GM18907 (cell line): ENCODE measurements around the gene RHBDL1.

ENCODE experiments used
- ATAC-seq: cut with Tn5 transposase; IDR thresholded peaks from one replicate; pipeline ENCODE4 v1.9.1; 2021; ENCODE audit warnings: mild to moderate bottlenecking, moderate library complexity; ENCODE audit not compliant: unreplicated experiment

RHBDL1 gene

DNA sequence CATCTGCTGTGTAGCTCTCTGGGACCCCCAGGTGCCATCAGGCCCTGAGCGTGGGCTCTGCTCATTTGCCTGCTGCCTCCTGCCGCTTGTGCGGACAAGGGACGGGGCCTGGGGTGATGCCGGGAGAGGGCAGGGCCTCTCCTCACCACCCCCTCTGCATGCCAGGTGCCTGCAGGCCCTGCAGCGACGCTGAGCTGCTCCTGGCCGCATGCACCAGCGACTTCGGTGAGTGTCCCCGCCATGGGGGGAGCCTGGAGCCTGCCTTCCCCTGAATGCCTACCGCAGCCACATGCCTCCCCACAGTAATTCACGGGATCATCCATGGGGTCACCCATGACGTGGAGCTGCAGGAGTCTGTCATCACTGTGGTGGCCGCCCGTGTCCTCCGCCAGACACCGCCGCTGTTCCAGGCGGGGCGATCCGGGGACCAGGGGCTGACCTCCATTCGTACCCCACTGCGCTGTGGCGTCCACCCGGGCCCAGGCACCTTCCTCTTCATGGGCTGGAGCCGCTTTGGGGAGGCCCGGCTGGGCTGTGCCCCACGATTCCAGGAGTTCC, 41.4 kb downstream of the RHBDL1 start:
- ATAC-seq: no peak

- ATAC-seq: no peak
Observed at GRCh38 chr16:717450-718245, 42.2 kb downstream of the RHBDL1 start.

- ATAC-seq: no peak
Observed at GRCh38 chr16:718389-718788, 42.9 kb downstream of the RHBDL1 start.

GRCh38 chr16:718922-719321, 43.5 kb downstream of the RHBDL1 start:
- no peak for ATAC-seq

DNA sequence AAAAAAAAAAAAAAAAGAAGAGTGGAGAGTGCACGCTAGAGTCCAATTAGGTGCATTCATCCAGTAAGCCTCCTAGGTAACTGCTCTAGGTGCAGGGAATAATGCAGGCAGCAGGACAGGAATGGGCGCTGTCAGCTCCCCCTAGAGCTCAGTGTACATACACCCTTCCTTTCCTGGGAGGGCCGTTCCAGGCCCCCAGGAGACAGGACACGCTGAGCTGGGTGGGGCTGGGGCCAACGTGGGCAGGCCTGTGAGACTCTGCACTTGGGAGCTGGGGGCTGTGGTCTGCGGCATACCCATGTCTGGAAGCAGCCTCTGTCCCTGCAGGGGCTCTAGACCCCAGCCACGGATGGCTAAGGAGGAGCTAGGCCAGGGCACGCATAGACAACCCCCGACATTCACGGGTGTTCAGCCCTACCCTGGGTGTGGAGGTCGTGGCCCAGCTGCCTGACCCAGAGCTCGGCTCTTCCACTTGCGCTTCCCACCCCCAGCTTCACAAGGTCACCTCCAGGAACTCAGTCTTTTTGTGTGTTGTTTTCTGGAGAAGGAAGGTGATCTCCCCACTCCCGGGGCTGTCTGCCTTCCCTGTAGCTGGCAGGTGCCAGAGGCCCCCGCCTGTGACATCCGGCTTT, 44.5 kb downstream of the RHBDL1 start:
- ATAC-seq: no peak

DNA sequence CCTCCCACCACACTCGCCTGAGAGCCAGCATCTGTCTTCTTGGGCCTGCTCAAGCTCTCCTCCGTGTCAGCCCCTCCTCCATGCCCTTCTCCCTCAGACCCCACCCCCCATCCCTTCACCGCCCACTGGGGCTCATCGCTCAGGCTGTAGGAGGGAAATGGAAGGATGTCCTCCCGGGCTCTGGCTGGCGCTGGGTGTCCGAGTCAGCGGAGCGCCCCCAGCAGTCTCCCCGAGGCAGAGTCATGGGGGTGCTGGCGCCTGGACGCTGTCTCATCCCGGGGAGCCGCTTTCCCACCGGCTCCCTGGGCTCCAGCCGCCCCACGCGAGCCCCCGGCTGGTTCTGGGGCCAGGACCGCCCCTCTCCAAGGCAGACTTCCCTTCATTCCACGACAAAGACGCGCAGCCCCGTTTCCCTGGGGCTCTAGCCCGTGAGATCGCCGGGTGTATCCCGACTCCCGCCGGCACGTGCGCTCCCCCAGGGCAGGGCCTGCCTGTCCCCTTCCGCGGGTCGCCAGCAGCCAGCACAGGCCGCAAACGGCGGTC, 45.0 kb downstream of the RHBDL1 start:
- ATAC-seq: peak; percentile 24

- peak; percentile 64 for ATAC-seq
Observed at GRCh38 chr16:720990-721764, 45.7 kb downstream of the RHBDL1 start, which contains the start of gene ANTKMT. Gene ANTKMT, plus strand, starts transcription at chr16:721146. Its CDS starts 129 bp downstream, at chr16:721275.

DNA sequence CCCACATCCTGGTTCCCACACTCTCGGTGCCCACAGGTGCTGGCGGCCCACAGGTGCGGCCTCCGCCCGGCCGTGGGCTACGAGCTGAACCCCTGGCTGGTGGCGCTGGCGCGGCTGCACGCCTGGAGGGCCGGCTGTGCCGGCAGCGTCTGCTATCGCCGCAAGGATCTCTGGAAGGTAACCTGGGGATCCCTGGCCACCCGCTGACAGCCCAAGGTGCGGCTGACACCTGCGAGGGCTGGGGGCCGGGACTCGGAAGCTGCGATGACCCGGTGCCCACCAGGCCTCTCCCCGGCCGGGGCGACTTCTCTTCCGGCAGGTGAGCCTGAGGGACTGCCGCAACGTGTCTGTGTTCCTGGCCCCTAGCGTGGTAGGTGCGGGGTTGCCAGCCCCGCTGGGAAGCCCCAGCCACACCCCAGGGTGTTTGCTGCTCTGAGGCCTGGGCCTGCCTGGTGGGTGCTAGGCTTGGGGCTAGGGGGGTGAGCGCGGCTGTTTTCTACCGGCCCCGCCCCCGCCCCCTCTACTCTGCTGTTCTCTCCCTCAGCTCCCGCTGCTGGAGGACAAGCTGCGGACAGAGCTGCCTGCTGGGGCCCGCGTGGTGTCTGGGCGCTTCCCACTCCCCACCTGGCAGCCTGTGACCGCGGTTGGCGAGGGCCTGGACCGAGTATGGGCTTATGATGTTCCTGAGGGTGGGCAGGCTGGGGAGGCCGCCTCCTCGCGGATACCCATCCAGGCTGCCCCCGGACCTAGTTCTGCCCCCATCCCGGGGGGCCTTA, 46.5 kb downstream of the RHBDL1 start:
- ATAC-seq: no peak

DNA sequence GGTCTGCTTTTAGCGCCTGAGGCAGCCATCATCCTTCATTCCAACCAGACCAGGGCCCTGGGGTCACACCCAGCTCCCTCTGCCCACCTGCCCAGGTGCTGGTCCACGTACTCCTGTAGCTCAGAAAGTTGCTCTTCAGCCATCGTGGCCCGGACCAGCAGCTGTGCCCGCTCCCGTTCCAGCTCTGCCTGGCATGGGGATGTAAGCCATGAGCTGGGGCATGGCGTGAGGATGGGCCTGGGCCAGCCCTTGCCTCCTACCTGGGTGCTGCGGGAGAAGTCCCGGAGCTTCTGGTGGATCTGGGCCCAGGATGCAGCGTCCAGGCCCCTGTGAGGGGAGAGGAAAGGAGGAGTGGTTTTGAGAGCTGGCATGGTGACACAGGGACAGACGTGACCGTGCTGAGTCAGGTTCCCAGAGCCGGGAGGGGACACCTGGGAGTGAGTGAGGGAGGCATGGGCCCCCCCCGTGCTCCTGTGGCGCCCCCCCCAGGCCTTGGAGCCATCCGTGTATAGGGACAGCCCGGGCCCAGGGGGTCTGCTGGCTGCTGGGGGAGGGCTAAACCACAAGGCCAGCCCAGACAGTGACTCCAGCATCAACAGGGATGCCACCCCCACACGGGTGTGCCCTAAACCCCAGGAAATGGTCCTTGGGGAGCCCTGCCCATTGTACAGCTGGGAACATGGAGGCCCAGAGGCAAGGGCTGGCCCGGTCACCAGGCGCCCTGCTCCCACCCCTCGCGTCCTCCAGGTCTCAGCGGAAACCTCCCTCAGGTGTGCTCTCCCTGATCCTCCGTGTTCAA, 47.6 kb downstream of the RHBDL1 start:
- ATAC-seq: no peak

DNA sequence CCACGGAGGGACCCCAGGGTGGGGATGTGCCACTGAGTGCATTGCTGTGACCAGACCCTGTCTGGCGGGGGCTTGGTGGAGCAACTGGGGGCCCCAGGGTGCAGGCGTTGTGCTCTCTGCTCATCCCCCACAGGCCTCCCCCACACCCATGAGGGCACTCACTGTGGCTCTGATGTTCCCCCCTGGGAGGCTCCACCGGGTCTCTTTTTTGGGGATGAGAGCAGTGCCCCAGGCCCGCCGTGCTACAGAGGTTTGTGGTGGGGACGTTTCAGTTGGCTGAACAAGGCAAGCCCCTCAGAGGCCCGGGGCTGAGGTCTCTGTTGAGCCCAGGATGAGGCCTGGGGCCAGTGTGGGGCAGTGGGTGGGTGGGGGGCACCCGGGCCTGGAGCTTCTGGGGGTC, 48.2 kb downstream of the RHBDL1 start:
- ATAC-seq: no peak

DNA sequence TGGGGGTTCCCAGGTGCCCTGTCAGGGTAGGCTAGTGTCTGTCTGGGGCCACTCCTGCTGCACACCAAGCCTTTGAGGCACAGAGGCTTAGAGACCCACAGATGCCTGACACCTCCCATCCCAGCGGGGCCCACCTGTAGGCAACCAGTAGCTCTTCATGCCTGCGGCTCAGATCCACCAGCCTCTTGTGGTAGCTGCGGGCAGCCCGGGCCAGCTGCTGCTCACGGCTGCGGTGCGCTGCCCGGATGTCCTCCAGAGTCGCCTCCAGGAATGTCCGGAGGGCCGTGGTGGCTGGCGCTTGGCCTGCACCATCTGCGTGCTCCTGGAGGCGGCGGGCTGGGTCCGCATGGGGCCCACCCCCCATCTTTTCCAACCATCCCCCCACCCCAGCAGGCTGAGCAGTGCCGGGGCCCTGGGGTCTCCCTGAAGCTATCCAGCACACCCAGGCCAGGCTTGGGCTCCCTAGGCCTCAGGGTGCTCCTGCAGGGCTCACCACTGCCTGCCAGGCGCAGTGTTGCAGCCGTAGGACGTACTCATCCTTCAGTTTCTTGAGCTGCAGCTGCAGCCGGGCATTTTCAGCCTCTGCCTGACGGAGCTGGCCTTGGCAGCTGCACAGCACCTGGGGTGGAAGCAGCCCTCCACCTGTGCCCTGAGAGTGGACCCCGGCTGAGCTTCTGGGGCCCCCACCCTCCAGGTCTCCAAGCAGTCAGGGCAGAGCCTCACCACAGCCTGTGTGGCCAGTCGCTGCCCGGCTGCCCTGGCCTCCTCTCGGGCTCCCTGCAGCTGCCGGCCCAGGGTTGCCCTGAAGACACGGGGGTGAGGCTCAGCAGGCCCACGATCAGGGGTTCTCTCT, 48.9 kb downstream of the RHBDL1 start:
- no peak for ATAC-seq

DNA sequence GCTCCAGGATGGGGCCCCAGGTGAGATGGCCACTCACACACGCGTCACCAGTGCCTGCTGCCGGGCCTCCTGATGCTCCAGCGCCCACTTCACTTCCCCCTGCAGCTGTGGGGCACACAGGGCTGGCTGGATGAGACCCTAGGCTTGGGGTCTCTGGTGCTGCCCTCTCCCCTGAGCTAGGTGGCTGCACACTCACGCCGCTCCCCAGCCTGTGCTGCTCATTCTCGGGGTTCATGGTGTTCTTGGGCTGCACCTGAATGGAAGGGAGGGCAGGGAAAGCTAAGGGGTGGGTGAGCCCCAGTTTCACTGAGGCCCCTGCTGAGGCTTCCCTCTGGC, 49.5 kb downstream of the RHBDL1 start:
- ATAC-seq: no peak

- ATAC-seq: no peak
Observed at GRCh38 chr16:725463-726187, 50.2 kb downstream of the RHBDL1 start.

GRCh38 chr16:726188-726437, 50.6 kb downstream of the RHBDL1 start:
- ATAC-seq: no peak

DNA sequence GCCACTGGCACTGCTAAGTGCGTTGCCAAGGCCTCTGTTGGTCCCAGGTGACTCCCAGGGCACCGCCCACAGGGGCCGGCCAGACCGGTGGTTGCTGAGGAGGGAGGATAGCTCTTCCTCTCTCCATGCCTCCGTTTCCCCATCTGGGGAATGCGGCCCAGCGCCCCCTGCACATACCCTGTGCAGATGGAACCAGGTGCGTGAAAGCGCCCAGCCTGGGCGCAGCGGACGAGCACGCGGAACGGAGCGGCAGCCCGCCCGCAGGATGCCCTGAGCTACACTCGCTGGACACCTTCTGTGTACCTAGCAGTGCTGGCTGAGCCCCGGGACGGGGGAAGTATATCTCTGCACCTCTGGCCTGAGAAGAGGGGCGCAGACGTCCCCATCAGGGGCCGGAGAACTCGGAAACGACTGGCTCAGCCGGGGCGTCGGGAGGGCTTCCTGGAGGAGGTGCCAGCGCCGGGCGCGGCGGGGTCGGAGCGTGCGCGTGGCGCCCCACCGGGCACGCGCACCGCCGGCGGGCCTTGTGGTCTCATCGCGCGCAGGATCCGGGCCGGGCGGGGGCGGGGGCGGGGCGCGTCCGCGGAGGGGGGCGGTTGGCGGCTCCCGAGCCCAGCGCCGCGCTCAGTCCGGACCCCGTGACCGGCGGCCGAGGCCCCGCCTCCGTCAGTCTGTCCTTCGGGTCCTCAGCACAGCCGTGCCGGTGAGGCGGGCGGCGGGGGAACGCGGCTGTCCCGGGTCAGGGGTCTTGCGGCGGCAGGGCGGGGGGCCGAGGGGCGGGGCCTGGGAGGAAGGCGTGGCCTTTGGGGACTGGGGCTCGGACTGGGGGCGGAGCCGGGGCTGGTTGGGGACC, 51.2 kb downstream of the RHBDL1 start, which contains the start of the genes CCDC78 and HAGHL:
Gene CCDC78, minus strand, starts transcription at position 6 of the 853 bp plus-strand sequence. CDS start 76 bp downstream, outside the sequence.
Gene HAGHL, plus strand, starts transcription at position 669 of the 853 bp plus-strand sequence. CDS start 404 bp downstream, outside the sequence.
- ATAC-seq: no peak

DNA sequence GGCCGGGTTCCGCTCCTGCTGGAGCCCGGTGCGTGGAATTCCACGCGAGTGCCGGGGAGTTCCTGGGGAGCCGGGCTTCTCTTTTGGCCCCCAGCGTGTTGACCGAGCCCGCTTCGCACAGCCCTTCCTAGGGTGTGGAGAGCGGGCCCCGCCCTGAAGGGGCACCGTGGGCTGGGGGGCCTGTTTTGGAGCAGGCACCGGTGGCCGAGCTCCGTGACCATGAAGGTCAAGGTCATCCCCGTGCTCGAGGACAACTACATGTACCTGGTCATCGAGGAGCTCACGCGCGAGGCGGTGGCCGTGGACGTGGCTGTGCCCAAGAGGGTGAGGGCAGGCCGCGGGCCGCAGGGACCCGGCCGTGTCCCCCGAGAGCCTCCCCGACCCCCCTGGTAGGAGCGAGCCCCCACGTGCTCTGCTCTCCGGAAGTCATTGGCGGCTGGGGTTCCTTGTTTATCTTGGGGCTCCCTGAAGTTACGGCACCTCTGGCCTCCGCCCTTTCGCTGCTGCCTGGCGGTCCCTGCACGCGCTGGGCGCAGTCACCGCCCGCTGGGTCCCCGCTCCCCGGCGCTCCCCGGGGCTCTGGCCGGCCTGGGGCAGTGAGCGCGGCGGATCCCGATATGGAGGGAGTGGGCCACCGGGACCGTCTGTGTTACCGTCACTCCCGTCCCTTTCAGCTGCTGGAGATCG, 52.0 kb downstream of the RHBDL1 start:
- no peak for ATAC-seq
